ENCODE measurements around the gene ARHGEF4. TPM values are rescaled to one million over a fixed set of nuclear protein-coding genes. Genes with fewer than 3 reads are reported as not detected.

Gene ARHGEF4
- total RNA-seq, 4 donors from 2014 or later: 23.7 to 51.5 (median 37.1) TPM

DNA sequence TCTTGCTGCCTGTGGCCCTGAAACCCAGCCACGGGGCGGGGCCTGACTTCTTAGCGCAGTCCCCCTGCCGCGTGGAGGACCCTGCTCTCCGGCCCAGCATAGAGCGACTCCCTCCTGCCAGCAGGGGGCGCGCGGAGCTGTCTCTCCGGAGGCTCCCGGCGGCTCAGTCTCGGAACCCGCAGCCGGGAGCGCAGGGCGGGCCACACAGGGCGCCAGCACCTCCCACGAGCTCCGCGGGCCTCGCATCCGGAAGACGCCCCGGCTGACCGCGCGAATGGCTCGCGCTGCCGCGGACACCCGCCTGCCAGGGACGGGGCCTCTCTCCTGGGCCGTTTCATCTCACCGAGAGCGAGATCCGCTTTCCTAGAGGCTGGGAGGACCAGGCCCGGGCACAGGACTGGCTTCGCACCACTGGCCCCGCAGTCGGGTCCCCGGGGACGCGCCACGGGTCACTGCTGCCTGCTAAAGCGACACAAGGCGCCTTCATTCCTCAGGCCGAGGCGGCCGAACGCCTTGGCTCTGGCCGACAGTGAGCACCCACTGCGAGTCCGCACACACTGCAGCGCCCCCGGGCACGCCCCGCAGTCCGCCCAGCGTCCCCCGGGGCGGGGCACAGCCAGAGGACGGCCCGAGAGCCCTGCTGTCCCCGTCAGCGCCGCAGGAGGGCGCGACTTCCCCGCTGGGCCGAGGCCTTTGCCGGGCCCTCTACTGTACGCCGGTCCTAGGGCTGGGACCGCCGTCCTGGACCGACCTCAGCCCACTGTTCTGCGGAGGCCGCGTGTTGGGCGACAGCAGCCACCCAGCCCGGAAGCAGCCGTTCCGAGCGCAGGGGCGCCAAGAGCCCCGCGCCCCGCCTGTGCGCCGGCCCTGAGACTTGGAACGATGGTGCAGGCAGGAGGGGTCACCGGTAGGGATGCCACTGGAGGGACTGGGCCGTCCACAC lies 39.0 kb upstream of the ARHGEF4 start:
- peak overlapping the region; percentile 66 to 86 (median 82) for H3K4me3 ChIP-seq
- peaks cover 0 to 6% (median 0%) of the 10 kb centered on the region in 4 donors for H3K27me3 ChIP-seq
- no peaks in the 10 kb centered on the region for H3K36me3 ChIP-seq
- DNase-seq (ENCODE audit: extremely low spot score): peak; percentile 94
- H3K4me1 ChIP-seq: peaks cover 11 to 19% (median 17%) of the 10 kb centered on the region in 4 donors
- intact Hi-C loops (cut with DNase I): loop anchor here (1.0 to 2.0 kb wide), 2 partner anchors 76 to 123 kb away; no protein-coding TSS in a partner anchor
- TF ChIP-seq, protein P1, sequence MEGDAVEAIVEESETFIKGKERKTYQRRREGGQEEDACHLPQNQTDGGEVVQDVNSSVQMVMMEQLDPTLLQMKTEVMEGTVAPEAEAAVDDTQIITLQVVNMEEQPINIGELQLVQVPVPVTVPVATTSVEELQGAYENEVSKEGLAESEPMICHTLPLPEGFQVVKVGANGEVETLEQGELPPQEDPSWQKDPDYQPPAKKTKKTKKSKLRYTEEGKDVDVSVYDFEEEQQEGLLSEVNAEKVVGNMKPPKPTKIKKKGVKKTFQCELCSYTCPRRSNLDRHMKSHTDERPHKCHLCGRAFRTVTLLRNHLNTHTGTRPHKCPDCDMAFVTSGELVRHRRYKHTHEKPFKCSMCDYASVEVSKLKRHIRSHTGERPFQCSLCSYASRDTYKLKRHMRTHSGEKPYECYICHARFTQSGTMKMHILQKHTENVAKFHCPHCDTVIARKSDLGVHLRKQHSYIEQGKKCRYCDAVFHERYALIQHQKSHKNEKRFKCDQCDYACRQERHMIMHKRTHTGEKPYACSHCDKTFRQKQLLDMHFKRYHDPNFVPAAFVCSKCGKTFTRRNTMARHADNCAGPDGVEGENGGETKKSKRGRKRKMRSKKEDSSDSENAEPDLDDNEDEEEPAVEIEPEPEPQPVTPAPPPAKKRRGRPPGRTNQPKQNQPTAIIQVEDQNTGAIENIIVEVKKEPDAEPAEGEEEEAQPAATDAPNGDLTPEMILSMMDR (IDR thresholded peaks at IDR 0.05): peak; percentile 82 to 89 (median 86)
- TF ChIP-seq POLR2A (IDR thresholded peaks at IDR 0.05; ENCODE audit: low read depth) (no peak), EP300 (IDR thresholded peaks at IDR 0.05) (no peak), POLR2AphosphoS5 (IDR thresholded peaks at IDR 0.05) (peak; percentile 21 to 76)
- WGBS: 10% methylated on average over 2 of the region's 96 CpGs
- peak overlapping the region; percentile 89 to 98 (median 94) for H3K27ac ChIP-seq (replicated peaks in 1 of 4)
- no peaks in the 10 kb centered on the region for H3K9me3 ChIP-seq

DNA sequence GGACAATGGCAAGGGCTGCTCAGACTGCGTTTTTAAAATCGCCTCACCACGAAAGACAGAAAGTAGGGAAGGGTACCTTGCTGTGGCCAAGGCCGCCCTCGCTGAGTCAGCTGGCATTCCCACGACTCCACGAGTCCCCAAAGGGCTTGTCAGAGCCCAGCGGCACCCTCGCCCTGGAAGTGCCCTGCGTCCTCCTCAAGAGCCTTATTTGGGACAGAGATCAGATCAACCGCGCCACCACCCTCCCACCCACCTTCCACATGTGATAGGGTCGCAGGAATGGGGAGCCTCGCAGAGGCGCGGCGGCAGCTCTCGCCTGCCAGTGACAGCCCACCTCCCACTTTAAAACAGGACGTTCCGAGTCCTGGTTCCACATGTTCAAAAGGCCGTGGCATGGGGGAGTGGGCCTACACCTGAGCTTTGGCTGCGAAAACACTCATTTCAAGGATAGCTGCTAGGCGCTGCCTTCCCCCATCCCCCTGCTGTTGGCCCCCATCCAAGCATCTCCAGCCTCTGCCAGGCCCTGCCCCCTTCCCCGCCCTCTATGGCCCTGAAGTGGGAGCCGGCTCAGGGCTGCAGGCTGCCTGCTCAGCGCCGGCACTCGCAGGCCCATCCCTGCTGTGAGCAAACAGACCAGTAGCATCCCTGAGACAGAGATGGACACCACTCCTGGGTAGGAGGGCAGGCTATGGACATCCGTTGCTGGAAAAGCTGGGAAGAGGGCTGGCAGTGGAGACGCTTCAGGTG lies 38.1 kb upstream of the ARHGEF4 start:
- DNase-seq (ENCODE audit: extremely low spot score): peak; percentile 64

DNA sequence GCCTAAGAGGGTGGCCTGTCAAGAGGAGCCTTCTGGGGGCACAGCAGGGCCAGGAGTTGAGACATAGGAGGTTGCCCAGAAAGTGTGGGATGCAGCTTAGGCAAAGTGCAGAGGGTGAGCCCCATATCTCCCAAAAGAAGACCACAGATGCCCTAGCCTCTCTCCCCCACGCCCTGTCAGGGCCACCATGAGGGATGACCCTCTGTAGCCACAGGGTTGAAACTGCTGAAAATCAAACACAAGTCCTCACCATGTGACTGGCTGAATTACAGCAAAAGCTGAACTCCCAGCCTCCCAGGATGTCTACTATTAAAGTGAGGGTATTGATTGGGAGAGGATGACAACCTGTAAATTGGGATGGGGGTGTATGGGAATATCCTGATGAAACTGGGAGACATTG lies 37.4 kb upstream of the ARHGEF4 start:
- TF ChIP-seq POLR2AphosphoS5 (IDR thresholded peaks at IDR 0.05): no peak
- TF ChIP-seq POLR2A (IDR thresholded peaks at IDR 0.05; ENCODE audit: low read depth): no peak
- TF ChIP-seq, protein P1 (IDR thresholded peaks at IDR 0.05): no peak
- no peak for TF ChIP-seq EP300 (IDR thresholded peaks at IDR 0.05)
- no peaks in the 10 kb centered on the region for H3K36me3 ChIP-seq
- no peaks in the 10 kb centered on the region for H3K9me3 ChIP-seq
- intact Hi-C loops (cut with DNase I): no loop called here
- peaks cover 0 to 6% (median 0%) of the 10 kb centered on the region in 4 donors for H3K27me3 ChIP-seq
- H3K27ac ChIP-seq (replicated peaks in 1 of 4): no peak overlapping the region
- 100% methylated on average over 1 of the region's 1 CpG for whole genome bisulfite sequencing
- H3K4me3 ChIP-seq: no peak overlapping the region
- peak; percentile 70 for DNase-seq (ENCODE audit: extremely low spot score)
- H3K4me1 ChIP-seq: peaks cover 11 to 19% (median 17%) of the 10 kb centered on the region in 4 donors

More for the DNA sequence above, 38.1 kb upstream of the ARHGEF4 start:
- Histone ChIP-seq H3K27me3 (peaks cover 0 to 6% (median 0%) of the 10 kb centered on the region in 4 donors), H3K36me3 (no peaks in the 10 kb centered on the region), H3K9me3 (no peaks in the 10 kb centered on the region), H3K4me1 (peaks cover 11 to 19% (median 17%) of the 10 kb centered on the region in 4 donors), H3K27ac (replicated peaks in 1 of 4) (peak overlapping the region; percentile 89 to 98 (median 94)), H3K4me3 (peak overlapping the region; percentile 66 to 86 (median 82))
- intact Hi-C loops (cut with DNase I): loop anchor here (1.0 kb wide), 1 partner anchor 75 kb away; no protein-coding TSS in a partner anchor
- TF ChIP-seq POLR2AphosphoS5 (IDR thresholded peaks at IDR 0.05): no peak
- TF ChIP-seq, protein P1 (IDR thresholded peaks at IDR 0.05): no peak
- no peak for TF ChIP-seq EP300 (IDR thresholded peaks at IDR 0.05)
- no peak for TF ChIP-seq POLR2A (IDR thresholded peaks at IDR 0.05; ENCODE audit: low read depth)
- WGBS: 50% methylated on average over 12 of the region's 30 CpGs

DNA sequence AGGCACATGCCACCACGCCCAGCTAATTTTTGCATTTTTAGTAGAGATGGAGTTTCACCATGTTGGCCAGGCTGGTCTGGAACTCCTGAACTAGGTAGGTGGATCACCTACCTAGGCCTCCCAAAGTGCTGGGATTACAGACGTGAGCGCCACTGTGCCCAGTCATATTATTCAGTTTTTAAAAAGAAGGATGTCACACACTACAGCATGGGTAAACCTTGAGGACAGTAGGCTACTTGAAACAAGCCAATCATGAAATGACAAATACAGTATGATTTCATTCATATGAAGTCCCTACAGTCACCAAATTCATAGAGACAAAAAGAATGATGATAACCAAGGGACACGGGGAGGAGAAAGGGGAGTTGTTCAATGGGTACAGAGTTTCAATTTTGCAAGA lies 31.1 kb upstream of the ARHGEF4 start:
- no peaks in the 10 kb centered on the region for H3K27me3 ChIP-seq
- intact Hi-C loops (cut with DNase I): no loop called here
- no peak for DNase-seq (ENCODE audit: extremely low spot score)
- no peak for TF ChIP-seq EP300 (IDR thresholded peaks at IDR 0.05)
- no peak for TF ChIP-seq POLR2A (IDR thresholded peaks at IDR 0.05; ENCODE audit: low read depth)
- TF ChIP-seq, protein P1 (IDR thresholded peaks at IDR 0.05): no peak
- TF ChIP-seq POLR2AphosphoS5 (IDR thresholded peaks at IDR 0.05): no peak
- H3K36me3 ChIP-seq: no peaks in the 10 kb centered on the region
- 68% methylated on average over 4 of the region's 4 CpGs for WGBS
- no peaks in the 10 kb centered on the region for H3K9me3 ChIP-seq
- no peaks in the 10 kb centered on the region for H3K4me1 ChIP-seq
- H3K27ac ChIP-seq (replicated peaks in 1 of 4): no peak overlapping the region
- H3K4me3 ChIP-seq: no peak overlapping the region
